Occipital lobe (tissue), 2 donors: ENCODE measurements around the gene CCL20. TPM values are rescaled to one million over a fixed set of nuclear protein-coding genes. Genes with fewer than 3 reads are reported as not detected.

Experiments
- DNase-seq: peaks from one replicate; lab custom pipeline; 2025; lab: John Stamatoyannopoulos, UW
- total RNA-seq: library from RNA; depleted of rRNA; stranded (reverse); fragments of >200 nt; gene quantifications from one replicate; pipeline ENCODE4 v1.2.3, GENCODE V29; 2014

The CCL20 gene
- total RNA-seq, 1 donor from 2014 or later: not detected

GRCh38 chr2:227802882-227803281 is 10.8 kb upstream of the CCL20 start:
- DNase-seq: no peak

GRCh38 chr2:227804975-227805374 is 8.7 kb upstream of the CCL20 start:
- DNase-seq: no peak

- no peak for DNase-seq
Measured at GRCh38 chr2:227805578-227805977, 8.1 kb upstream of the CCL20 start.

- DNase-seq: no peak
Measured at GRCh38 chr2:227808936-227809335, 4.7 kb upstream of the CCL20 start.

- no peak for DNase-seq
Measured at GRCh38 chr2:227812001-227812400, 1.6 kb upstream of the CCL20 start.

- no peak for DNase-seq
Measured at GRCh38 chr2:227813229-227813561, 447 bp upstream of the CCL20 start.

- no peak for DNase-seq
Measured at GRCh38 chr2:227815066-227815465, 1.4 kb downstream of the CCL20 start.

GRCh38 chr2:227816507-227817294 is 3.1 kb downstream of the CCL20 start:
- DNase-seq: no peak

- DNase-seq: no peak
Measured at GRCh38 chr2:227817336-227817735, 3.7 kb downstream of the CCL20 start.

- peak; percentile 66 for DNase-seq
Measured at GRCh38 chr2:227817850-227818674, 4.4 kb downstream of the CCL20 start.

GRCh38 chr2:227818675-227819397 is 5.2 kb downstream of the CCL20 start:
- DNase-seq: no peak

GRCh38 chr2:227819398-227819697 is 5.7 kb downstream of the CCL20 start:
- DNase-seq: no peak

- DNase-seq: no peak
Measured at GRCh38 chr2:227821043-227821942, 7.7 kb downstream of the CCL20 start.

GRCh38 chr2:227822416-227823003 is 8.9 kb downstream of the CCL20 start:
- DNase-seq: no peak

GRCh38 chr2:227823922-227824321 is 10.3 kb downstream of the CCL20 start:
- DNase-seq: no peak

GRCh38 chr2:227824711-227825110 is 11.1 kb downstream of the CCL20 start:
- no peak for DNase-seq

GRCh38 chr2:227826019-227826521 is 12.4 kb downstream of the CCL20 start:
- no peak for DNase-seq

- DNase-seq: no peak
Measured at GRCh38 chr2:227826563-227826962, 12.9 kb downstream of the CCL20 start.

- DNase-seq: no peak
Measured at GRCh38 chr2:227827143-227827542, 13.5 kb downstream of the CCL20 start.

- DNase-seq: no peak
Measured at GRCh38 chr2:227828477-227828912, 14.9 kb downstream of the CCL20 start.

- DNase-seq: no peak
Measured at GRCh38 chr2:227829337-227829736, 15.7 kb downstream of the CCL20 start.
